Middle frontal gyrus (tissue), 1 donor: ENCODE data around the gene SYCE3.
"Not testable (repeated sequence)": the region's sequence is repeated elsewhere in the genome, so short reads cannot be mapped to it uniquely, and the experiment has no call there.

Experiments used
- DNase-seq: peaks from one replicate; pipeline ENCODE4 v3.0.0-alpha.2; 2015; ENCODE audit warnings: low spot score; ENCODE audit errors: extremely low spot score

Gene SYCE3, protein sequence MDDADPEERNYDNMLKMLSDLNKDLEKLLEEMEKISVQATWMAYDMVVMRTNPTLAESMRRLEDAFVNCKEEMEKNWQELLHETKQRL

DNA sequence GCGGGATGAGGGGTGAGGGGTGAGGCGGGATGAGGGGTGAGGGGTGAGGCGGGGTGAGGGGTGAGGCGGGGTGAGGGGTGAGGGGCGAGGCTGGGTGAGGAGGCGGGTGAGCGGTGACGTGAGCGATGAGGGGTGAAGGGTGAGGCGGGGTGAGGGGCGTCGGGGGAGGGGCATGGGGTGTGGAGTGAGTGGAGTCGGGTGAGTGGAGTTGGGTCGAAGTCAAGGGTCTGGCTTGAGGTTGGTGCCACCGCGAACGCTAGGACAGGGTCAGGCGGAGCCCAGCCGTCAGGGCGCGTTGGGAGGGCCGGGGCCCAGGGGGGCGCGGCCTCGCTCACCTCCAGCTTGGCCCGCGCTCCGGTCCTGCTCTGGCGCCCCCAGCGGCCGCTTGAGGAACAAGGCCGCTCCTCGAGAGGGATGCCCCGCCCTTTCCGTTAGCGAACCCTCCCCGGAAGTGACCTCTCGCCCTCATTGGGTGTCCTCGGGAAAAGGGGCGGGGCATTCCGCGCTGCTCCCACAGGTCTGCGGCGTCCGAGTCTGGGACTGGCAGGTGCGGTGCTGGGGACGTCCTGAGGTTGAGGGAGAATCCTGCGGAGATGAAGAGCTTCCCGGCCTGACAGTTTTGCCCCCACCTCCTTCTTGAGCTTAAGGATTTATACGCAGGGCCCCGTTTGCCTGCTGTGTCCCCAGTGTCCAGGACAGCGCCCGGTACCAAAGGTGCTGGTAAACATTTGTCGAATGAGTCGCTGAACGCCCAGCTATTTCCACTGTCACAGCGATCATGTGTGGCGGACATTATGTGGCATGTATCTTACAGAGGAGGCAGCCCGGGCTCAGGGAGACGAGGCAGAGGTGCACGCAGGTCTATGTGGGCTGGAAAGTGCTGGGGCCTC lies at the start of gene SYCE3:
SYCE3 (minus strand) TSS at position 397 of the 890 bp plus-strand sequence. CDS start 6,514 bp downstream, outside the sequence.
- DNase-seq, result peak; percentile 93

DNA sequence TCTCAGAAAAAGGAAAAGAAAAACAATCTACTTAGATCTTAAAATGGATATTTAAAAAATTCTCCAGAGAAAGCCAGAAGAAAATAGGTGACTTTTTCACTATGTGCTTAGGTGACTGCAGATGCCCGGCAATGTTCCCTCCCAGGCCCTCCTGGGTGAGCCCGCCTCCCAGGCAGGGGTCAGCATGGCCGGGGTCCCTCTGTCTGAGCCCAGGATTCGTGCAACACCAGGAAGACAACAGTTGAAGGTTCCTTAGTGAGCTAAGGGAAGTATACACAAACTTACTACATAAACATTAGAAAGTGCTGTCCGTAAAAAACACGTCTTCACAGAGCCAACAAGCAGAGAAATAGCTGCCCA lies 49.4 kb upstream of the SYCE3 start:
- no peak for DNase-seq

DNA sequence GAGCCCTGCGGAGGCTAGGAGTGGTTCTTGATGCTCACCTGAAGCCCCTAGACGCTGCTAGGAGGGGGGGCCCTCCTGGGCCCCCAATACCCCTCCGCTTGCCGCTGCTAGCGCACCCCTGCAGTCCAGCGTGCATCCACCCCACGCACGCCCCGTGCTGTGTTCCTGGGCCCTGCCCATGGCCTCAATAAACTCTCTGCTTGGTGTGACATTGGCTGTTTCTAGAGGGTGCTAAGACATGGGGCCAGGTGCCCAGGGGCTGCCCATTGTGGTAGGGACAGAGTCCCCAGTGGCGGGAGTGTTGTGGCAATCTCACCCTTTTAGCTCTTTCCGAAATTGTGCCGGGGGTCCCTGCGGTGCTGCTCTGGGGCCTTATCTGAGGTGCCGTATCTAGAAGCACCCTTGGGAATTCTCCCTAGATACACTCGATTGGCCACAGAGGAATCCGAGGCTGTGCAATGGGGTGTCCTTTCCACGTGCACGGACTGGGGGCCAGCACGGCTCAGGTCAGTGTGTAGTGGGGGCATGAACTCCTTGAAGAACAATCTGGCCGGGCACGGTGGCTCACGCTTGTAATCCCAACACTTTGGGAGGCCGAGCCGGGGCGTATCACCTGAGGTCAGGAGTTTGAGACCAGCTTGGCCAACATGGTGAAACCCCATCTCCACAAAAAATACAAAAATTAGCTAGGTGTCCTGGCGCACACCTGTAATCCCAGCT lies 48.8 kb upstream of the SYCE3 start:
- DNase-seq, result no peak

DNA sequence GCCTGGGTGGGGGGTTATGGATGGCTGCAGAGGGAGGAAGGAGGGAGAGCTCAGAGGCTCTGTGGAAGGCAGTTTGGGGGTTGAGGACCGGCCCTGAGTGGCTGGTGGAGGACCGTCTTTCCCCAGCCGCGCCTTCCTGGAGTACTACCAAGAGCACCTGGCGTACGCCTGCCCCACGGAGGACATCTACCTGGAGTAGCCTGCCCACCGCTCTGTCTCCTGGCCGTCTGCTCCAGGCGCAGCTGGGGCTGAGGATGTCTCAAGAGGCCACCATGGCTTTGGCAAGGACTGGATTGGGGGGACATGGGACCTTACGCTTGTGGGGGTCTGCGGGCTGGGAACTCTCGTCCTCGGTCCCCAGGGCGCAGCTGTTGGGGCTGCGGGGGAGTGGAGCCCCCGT lies 47.9 kb upstream of the SYCE3 start:
- no peak for DNase-seq

DNA sequence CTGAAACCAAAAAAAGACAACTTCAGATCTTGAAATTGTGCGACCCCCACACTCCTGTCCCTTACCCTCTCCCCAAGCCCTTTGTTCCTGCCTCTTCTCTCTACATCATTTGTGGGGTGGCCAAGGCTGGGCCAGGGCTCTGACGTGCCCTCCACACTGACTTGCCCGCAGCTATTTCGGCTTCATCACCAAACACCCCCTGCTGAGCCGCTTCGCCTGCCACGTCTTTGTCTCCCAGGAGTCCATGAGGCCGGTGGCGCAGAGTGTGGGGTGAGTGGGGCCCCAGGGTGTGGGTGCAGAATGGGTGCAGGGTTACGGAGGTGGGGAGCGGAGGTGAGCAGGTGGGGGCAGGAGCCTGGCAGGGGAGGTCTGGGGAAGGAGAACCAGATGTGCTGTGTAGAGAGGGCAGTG lies 47.3 kb upstream of the SYCE3 start:
- DNase-seq, result no peak

DNA sequence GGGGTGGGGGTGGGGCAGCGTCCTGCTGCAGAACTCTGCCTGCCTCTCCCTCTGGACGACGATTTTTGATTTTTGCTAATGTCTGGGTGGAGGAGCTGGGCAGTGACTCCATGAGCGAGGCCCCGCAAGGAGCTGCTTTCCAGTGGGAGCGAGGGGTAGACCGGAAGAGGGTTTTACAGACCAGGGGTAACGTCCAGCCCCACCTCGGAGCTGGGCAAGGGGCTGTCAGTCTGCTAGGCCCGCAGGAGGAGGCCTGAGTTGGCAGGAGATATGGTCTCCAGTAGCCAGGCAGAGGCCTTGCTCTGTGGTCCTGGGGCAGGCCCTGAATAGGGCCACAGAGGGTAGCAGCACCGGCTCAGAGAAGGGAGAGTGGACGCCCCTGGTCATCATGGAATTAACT lies 46.9 kb upstream of the SYCE3 start:
- no peak for DNase-seq

DNA sequence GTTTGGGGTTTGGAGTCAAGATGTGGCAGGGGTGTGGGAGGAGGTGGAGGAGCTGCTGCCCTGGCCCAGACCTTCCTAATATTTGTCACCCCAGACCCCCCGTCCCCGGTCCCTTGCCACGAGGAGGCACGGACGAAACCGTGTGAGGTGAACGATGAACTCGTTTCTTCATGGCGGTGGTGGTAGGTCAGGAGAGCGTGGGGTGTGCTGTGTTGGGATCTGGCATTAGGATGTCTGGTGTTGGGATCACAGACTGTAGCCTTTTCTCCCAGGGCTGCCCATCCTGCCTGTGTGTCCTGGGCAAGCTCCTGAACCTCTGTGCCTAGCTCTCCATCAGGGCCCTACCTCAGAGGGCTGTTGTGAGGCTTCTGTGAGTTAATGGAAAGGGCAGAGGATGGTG lies 46.3 kb upstream of the SYCE3 start:
- no peak for DNase-seq

DNA sequence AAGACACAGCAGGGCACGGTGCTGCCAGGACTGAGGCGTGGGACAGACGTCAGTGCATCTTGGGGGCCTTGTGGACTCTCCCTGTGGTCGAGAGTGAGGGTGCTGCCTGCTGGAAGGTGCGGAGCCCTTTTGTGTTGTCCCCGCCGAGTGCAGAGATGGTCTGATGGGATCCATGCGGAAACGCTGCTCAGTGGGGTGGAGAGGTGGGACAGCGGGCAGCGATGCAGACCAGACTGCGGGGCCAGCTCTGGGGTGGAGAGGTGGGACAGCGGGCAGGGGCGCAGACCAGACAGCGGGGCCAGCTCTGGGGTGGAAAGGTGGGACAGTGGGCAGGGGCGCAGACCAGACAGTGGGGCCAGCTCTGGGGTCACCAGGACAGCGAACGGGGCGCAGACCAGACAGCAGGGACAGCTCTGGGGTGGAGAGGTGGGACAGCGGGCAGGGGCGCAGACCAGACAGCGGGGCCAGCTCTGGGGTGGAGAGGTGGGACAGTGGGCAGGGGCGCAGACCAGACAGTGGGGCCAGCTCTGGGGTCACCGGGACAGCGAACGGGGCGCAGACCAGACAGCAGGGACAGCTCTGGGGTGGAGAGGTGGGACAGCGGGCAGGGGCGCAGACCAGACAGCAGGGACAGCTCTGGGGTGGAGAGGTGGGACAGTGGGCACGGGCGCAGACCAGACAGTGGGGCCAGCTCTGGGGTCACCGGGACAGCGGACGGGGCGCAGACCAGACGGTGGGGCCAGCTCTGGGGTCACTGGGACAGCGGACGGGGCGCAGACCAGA lies 45.5 kb upstream of the SYCE3 start:
- DNase-seq, result not testable (repeated sequence)

DNA sequence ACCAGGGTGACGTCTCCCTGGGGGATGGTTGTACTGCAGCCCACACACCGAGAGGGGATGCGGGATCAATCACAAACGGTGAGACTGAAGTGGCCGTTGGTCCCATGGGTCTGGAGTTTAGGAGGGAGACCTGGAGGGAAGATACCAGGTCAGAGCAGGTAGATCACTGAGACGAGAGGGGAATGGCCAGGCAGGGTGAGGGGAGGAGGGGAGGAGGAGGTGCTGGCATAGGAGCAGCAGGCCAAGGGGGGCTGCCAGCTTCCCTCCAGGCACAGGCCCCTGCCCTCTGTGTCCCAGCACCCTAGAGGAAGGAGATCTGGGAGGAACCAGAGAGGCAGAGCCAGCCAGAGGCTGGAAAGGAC lies 44.9 kb upstream of the SYCE3 start:
- DNase-seq, result no peak

DNA sequence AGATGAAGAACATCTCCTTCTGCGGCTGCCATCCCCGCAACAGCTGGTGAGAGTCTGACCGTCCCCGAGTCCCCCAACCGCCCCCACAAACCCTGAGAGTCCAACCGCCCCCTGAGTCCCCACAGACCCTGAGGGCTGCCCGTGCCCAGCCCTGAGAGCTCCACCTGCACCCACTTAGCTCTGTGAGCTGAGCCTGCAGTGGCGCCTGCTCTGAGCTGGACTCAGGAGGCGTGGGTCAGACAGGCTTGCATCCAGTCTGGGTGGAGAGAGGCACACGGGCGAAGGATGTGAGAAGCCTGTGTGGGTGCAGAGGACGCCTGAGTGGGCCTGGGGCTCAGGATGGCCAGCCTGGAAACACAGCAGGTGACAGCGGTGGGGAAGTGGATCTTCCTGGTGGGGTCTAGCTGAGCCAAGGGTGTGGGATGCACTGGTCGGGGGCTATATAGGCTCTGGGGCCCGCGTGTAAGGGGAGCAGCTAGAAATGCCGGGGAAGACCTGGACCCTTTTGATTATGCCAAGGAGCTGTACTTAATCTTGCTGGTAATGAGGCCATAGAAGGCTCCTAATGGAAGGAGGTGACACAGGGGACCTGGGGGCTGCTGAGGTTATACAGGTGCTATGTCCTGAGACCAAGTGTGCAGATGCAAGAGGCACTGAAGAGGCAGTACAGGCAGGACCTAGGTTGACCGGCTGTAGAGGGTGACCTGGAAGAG lies 44.4 kb upstream of the SYCE3 start:
- DNase-seq, result no peak

DNA sequence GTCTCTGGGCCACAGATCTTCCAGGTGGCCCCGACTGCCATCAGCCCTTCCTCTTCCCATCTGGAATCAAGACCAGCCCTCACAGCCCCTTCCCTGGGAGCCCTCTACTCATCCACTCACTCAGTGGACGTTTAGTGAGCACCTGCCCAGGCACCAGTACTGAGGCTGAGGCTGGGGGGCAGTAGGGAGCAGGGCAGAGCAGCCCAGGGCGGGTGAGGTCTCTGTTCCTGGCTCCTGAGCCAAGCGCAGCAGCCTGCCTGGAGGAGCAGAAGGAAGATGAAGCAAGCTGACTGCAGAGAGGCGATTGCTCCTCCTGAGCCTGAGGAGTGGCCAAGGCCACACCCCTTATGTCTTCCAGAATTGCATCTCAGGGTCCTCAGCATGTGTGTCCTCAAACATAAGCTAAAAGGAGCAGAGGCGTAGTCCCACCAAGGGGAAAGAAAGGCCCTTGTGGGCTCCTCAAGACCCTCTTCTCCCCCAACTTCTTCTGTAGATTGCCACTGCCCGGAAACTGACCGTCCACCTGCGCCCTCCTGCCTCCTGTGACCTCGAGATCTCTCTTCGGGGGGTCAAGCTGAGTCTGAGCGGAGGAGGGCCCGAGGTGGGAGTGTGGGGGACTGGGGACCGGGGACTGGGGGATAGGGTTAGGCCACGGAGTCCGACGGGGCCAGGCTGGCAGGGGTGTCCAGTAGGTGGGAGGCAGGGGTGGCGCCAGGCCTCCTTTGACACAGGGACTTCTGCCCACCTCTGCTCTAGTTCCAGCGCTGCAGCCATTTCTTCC lies 43.6 kb upstream of the SYCE3 start:
- no peak for DNase-seq

DNA sequence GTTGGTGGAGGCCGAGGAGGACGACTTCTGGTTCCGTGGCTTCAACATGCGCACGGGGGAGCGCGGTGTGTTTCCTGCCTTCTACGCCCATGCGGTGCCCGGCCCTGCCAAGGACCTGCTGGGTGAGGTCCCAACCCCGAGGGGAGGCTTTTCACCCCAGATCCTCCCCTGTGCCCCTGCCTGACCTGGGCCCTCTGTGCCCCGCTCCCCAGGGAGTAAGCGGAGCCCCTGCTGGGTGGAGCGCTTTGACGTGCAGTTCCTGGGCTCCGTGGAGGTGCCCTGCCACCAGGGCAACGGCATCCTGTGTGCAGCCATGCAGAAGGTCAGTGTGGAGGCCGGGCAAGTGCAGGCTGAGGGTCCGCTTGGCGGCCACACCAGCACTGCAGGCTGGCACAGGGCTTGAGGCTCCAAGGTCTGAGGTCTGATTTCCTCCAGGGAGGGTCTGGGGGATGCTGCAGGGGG lies 42.9 kb upstream of the SYCE3 start:
- no peak for DNase-seq

DNA sequence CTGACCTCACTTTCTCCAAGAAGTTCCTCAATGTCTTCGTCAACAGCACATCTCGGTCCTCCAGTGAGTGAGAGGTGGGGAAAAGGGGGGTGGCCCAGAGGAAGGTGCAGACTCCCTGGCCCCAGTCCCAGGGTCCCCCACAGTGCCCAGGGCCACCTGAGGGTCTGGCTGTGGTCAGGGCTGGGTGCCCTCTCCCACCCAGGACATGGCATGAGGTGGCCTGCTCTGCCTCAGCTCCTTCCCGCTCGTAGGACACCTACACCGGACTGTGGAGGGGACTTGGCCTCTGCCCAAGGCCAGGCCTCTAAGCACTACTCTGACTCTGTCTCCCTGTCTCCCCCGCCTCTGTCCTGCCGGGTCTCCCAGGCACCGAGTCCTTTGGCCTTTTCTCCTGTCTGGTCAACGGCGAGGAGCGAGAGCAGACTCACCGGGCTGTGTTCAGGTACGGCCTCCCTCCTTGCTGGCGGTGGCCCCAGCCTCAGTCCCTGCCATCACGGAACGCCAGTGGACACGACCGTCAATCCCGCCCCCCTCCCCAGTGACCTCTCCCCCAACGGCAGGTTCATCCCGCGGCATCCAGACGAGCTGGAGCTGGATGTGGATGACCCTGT lies 42.4 kb upstream of the SYCE3 start:
- no peak for DNase-seq

DNA sequence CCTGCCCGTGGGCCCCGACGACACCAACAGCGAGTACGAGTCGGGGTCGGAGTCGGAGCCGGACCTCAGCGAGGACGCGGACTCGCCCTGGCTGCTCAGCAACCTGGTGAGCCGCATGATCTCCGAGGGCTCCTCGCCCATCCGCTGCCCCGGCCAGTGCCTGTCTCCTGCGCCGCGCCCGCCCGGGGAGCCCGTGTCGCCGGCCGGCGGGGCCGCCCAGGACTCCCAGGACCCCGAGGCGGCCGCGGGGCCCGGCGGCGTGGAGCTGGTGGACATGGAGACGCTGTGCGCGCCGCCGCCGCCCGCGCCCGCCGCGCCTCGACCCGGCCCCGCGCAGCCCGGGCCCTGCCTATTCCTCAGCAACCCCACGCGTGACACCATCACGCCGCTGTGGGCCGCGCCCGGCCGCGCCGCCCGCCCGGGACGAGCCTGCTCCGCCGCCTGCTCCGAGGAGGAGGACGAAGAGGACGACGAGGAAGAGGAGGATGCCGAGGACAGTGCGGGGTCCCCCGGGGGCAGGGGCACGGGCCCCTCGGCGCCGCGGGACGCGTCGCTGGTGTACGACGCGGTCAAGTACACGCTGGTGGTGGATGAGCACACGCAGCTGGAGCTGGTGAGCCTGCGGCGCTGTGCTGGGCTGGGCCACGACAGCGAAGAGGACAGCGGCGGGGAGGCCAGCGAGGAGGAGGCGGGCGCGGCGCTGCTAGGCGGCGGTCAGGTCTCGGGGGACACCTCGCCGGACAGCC lies 41.7 kb upstream of the SYCE3 start:
- DNase-seq, result no peak

DNA sequence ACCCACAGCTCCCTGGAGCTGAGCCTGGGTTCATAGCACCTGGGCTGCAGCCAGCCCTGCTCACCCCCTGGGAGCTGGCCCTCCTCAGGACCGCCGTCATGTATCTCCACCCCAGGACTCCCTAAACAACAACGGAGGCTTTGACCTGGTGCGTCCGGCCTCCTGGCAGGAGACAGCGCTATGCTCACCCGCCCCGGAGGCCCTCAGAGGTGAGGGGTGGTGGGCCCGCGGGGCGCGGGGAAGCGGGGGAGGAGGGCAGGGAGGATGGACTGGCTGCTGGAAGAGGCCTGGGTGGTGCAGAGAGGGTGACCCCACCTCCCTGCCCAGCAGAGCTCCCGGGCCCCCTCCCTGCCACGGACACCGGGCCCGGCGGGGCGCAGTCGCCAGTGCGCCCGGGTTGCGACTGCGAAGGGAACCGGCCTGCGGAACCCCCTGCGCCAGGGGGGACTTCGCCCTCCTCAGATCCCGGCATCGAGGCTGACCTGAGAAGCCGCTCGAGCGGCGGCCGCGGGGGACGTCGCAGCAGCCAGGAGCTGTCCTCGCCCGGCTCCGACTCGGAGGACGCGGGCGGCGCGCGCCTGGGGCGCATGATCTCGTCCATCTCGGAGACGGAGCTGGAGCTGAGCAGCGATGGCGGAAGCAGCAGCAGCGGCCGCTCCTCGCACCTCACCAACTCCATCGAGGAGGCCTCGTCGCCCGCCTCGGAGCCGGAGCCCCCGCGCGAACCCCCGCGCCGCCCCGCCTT lies 41.0 kb upstream of the SYCE3 start:
- DNase-seq, result no peak

DNA sequence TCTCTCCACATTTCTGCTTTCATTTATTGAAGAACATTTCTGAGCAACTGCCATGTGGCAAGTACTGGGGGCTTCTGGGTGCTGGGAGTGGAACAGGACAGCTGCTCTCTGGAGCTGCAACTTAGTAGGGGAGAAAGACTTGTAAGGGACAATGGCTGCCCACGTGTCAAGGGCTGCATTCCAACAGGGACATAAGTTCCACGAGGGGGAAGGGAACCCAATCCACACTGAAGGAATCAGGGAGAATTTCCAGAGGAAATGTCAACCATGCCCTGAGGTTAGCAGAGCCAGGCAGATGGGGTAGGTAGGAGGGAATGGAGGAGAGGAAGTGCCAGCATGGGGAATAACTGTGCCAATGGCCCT lies 39.6 kb upstream of the SYCE3 start:
- peak; percentile 21 for DNase-seq

DNA sequence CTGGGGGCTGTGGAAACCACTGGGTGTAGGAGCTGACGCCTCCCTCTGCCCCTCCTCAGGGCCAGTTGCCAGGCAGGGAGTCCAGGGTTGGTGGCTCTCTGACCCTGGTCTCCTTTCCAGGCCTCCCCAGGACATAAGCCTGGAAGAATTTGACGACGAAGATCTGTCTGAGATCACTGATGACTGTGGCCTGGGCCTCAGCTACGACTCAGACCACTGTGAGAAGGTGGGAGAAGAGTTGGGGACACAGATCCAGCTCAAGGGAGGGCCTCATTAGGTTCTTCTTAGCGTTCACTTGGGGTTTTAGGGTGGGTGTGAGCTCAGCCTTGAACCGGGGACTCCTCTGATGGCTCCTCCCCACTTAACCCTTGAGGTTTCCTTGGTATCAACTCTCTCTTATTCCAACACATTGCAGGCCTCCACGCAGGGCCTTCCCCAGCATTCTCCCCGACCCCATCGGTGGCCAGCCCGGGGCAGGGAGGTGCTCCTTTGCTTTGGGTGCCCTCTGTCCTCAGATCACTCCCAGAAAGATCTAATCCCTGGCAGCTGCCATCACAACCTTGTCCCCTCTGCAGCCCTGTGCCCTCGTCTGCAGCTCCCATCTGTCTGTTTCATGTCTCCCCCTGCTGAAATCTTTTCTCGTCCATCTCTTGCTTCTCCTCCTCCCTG lies 39.1 kb upstream of the SYCE3 start:
- no peak for DNase-seq
